CD4-positive, alpha-beta T cell (primary cell): ENCODE data around the gene MRPS14. TPM values are rescaled to one million over a fixed set of nuclear protein-coding genes. Genes with fewer than 3 reads are reported as not detected.

Experiments used
- ATAC-seq: fragments of 200-7000 bp; cut with Tn5 transposase; one replicate; pipeline ENCODE4 v1.10.0; 2022; ENCODE audit warnings: mild to moderate bottlenecking; ENCODE audit not compliant: poor library complexity
- CTCF ChIA-PET: fragments of 350-600 bp; sonication (Branson Sonifier 250); formaldehyde crosslinking; loops from one replicate; lab custom pipeline; 2021; ENCODE audit warnings: antibody characterized with exemption, inconsistent platforms; lab: Charles Lee
- POLR2A ChIA-PET: fragments of 350-600 bp; sonication (Branson Sonifier 250); formaldehyde crosslinking; loops from one replicate; lab custom pipeline; 2021; ENCODE audit warnings: antibody characterized with exemption, inconsistent platforms; lab: Charles Lee
- DNase-seq, 14 experiments: peaks; one replicate each; pipeline ENCODE4 v3.0.0-alpha.2; 2013 to 2020; ENCODE audit warnings: mixed read lengths in 2 of 14
- H3K27ac ChIP-seq, 2 donors: one replicate each; pipeline versions ENCODE4 v1.5.1 to v1.7.0; 2013; ENCODE audit warnings: low read length in 2 of 2, low read depth in 1 of 2, mild to moderate bottlenecking in 1 of 2
- H3K27me3 ChIP-seq, 2 experiments: 1 replicate in 1 of 2; 2 replicates in 1 of 2; pipeline versions ENCODE4 v1.6.1 to v1.7.0; 2013; ENCODE audit warnings: low read length in 2 of 2, control low read depth in 1 of 2, mild to moderate bottlenecking in 1 of 2, moderate library complexity in 1 of 2; ENCODE audit not compliant: insufficient read depth in 2 of 2, control insufficient read depth in 1 of 2
- H3K36me3 ChIP-seq: one replicate; pipeline ENCODE4 v1.6.1; 2013; ENCODE audit warnings: low read length, control low read depth; ENCODE audit not compliant: insufficient read depth
- H3K4me1 ChIP-seq: one replicate; pipeline ENCODE4 v1.6.1; 2013; ENCODE audit warnings: low read length, control low read depth; ENCODE audit not compliant: insufficient read depth
- H3K4me3 ChIP-seq: one replicate; pipeline ENCODE4 v1.5.1; 2013; ENCODE audit warnings: mild to moderate bottlenecking, low read length, moderate library complexity
- H3K9me3 ChIP-seq, 2 experiments: 1 replicate in 1 of 2; 2 replicates in 1 of 2; pipeline versions ENCODE4 v1.6.1 to v1.7.0; 2013; ENCODE audit warnings: low read length in 2 of 2, mild to moderate bottlenecking in 2 of 2, control low read depth in 1 of 2, moderate library complexity in 1 of 2; ENCODE audit not compliant: control insufficient read depth in 1 of 2, insufficient read depth in 1 of 2
- H3K27ac Mint-ChIP-seq: one replicate; pipeline ENCODE4 v1.8.0; 2020; ENCODE audit warnings: mixed read lengths
- H3K27me3 Mint-ChIP-seq: one replicate; pipeline ENCODE4 v1.8.0; 2021; ENCODE audit warnings: mixed read lengths
- H3K36me3 Mint-ChIP-seq: one replicate; pipeline ENCODE4 v1.8.0; 2021; ENCODE audit warnings: low read depth, mixed read lengths
- H3K4me1 Mint-ChIP-seq: one replicate; pipeline ENCODE4 v1.8.0; 2021; ENCODE audit warnings: low read depth, mixed read lengths
- H3K4me3 Mint-ChIP-seq: one replicate; pipeline ENCODE4 v1.8.0; 2020; ENCODE audit warnings: mild to moderate bottlenecking, mixed read lengths
- H3K9me3 Mint-ChIP-seq: one replicate; pipeline ENCODE4 v1.8.0; 2020; ENCODE audit warnings: mixed read lengths
- intact Hi-C, 2 experiments: fragments of 100-400 bp; cut with DNase I in 1 of 2; cut with micrococcal nuclease in 1 of 2; formaldehyde crosslinking; loops; one replicate each; pipeline versions ENCODE4 v1.15.1 to v1.9.0; 2023 to 2025; cut with DNase I, micrococcal nuclease
- total RNA-seq, 174 experiments: library from RNA in 2 of 174; stranded (reverse) in 2 of 174; gene quantifications; one replicate each; pipeline ENCODE4 v1.2.3 and lab custom pipeline; 2021 to 2026
- TF ChIP-seq, protein P1 (sequence below): fragments of 200-600 bp; IDR thresholded peaks from one replicate; pipeline ENCODE4 v1.8.0; 2022; ENCODE audit warnings: antibody characterized with exemption, mild to moderate bottlenecking

The MRPS14 gene
- total RNA-seq, 2 experiments from 2014 or later: 8.5 to 9.6 TPM

DNA sequence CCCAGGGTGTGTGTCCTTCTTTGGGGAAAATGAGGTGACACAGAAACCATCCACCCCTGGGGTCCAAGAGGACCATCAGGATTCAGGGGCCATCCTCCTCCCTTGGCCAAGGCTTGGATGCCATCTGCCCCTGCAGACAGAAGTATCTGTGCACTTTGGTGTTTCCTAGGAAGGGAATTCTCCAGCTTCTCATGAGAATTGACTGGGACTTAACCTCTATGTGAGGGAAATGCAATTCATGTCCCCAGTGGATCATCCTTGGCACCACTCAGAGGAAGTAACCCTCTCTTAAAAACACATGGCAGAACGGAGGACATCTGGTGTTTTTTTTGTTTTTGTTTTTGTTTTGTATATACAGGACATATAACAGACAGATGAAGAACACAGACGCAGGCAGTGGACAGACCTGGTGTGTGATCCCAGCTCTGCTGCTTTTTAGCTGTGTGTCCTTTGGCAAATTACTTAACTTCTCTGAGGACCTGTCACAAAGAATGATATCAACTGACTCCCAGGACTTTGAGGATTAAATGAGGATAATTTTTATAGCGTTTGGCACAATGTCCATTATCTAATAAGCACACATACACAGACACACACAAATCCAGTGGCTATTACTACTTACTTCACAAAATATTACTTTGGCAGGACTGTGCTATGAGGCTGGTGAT, 48.2 kb upstream of the MRPS14 start:
- H3K4me3 Mint-ChIP-seq: no peak overlapping the region
- Histone ChIP-seq H3K27me3 (peaks cover 4 to 10% of the 10 kb centered on the region in 2 experiments), H3K4me3 (no peak overlapping the region), H3K27ac (no peak overlapping the region), H3K4me1 (peaks cover 6% of the 10 kb centered on the region), H3K9me3 (no peaks in the 10 kb centered on the region), H3K36me3 (no peaks in the 10 kb centered on the region)
- CTCF ChIA-PET: no interaction called here
- intact Hi-C loops: no loop called here
- DNase-seq (no peak), ATAC-seq (no peak)
- peaks cover 10% of the 10 kb centered on the region for H3K27me3 Mint-ChIP-seq
- POLR2A ChIA-PET: no interaction called here
- H3K27ac Mint-ChIP-seq: no peak overlapping the region
- no peaks in the 10 kb centered on the region for H3K9me3 Mint-ChIP-seq
- TF ChIP-seq, protein P1, sequence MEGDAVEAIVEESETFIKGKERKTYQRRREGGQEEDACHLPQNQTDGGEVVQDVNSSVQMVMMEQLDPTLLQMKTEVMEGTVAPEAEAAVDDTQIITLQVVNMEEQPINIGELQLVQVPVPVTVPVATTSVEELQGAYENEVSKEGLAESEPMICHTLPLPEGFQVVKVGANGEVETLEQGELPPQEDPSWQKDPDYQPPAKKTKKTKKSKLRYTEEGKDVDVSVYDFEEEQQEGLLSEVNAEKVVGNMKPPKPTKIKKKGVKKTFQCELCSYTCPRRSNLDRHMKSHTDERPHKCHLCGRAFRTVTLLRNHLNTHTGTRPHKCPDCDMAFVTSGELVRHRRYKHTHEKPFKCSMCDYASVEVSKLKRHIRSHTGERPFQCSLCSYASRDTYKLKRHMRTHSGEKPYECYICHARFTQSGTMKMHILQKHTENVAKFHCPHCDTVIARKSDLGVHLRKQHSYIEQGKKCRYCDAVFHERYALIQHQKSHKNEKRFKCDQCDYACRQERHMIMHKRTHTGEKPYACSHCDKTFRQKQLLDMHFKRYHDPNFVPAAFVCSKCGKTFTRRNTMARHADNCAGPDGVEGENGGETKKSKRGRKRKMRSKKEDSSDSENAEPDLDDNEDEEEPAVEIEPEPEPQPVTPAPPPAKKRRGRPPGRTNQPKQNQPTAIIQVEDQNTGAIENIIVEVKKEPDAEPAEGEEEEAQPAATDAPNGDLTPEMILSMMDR: no peak
- no peaks in the 10 kb centered on the region for H3K36me3 Mint-ChIP-seq
- H3K4me1 Mint-ChIP-seq: peaks cover 15% of the 10 kb centered on the region

DNA sequence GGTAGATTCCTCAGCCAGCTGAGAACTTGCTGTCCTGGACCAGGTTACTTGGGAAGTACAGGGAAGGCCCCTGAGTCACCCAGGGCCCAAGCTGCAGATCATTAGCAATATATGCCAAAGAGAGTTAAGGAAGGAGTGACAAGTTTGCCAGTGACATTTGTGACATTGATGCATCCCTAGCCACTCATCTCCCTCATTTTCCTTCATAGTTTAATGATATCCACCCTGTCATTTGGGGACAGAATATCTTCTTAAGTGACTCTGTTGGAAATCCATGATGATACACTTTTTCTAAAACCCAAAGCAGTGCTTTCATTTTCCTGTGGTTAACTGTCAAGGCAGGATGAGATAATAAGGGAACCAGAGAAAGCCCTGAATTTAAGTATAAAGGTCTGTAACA, 47.6 kb upstream of the MRPS14 start:
- no peaks in the 10 kb centered on the region for H3K9me3 ChIP-seq
- H3K4me3 Mint-ChIP-seq: no peak overlapping the region
- H3K4me3 ChIP-seq: no peak overlapping the region
- peaks cover 15% of the 10 kb centered on the region for H3K4me1 Mint-ChIP-seq
- H3K27ac Mint-ChIP-seq: no peak overlapping the region
- H3K27ac ChIP-seq: no peak overlapping the region
- ChIA-PET CTCF (no interaction called here), POLR2A (no interaction called here)
- TF ChIP-seq, protein P1: no peak
- no peaks in the 10 kb centered on the region for H3K36me3 Mint-ChIP-seq
- no peaks in the 10 kb centered on the region for H3K36me3 ChIP-seq
- peaks cover 4 to 8% of the 10 kb centered on the region in 2 experiments for H3K27me3 ChIP-seq
- peaks cover 6% of the 10 kb centered on the region for H3K4me1 ChIP-seq
- ATAC-seq (no peak), DNase-seq (no peak)
- H3K27me3 Mint-ChIP-seq: peaks cover 10% of the 10 kb centered on the region
- intact Hi-C loops: no loop called here
- H3K9me3 Mint-ChIP-seq: no peaks in the 10 kb centered on the region

DNA sequence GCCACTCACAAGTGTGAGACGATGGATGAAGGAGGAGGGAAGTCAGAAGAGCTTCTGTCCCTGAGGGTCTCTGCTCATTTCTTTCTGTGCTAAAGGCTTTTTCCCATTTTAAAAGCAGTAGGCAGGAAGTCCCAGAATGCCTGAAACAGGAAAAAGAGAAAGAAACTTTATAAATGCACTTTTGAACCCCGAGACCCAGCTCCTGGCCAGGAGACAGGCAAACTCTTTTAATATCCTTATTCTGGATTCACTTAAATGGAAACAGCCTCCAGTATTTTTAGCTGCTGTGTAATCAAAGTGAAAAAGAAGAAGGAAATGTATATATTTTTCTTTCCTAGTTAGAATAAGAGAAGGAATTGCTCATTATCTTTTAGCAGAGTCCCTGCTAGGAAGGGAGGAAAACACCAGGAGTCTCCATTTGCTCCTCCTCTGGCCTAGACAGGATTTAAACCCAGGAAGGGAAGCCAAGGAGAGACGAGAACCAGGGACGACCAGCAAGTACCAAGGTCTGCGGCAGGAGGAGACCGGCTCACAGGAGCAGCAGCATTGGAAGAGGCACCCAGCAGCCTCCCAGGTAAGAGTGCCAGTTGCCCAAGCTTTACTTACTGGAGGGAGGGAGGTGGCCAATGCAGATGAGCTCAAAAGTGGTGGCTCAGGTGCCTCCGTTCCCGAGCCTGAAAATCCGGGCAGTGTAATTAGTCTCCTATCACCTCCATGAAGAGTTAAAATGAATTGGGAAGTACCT, 44.3 kb upstream of the MRPS14 start, which contains the start of gene TNN:
TNN (plus strand) TSS at position 472 of the 745 bp plus-strand sequence. CDS start 9,586 bp downstream, outside the sequence.
- intact Hi-C loops: no loop called here
- CTCF ChIA-PET: no interaction called here
- Histone ChIP-seq H3K36me3 (no peaks in the 10 kb centered on the region), H3K9me3 (no peaks in the 10 kb centered on the region), H3K27me3 (peaks cover 0 to 4% of the 10 kb centered on the region in 2 experiments), H3K4me3 (no peak within 1 kb of the TSS), H3K4me1 (peaks cover 4% of the 10 kb centered on the region), H3K27ac (no peak within 1 kb of the TSS)
- TF ChIP-seq, protein P1: no peak
- POLR2A ChIA-PET: no interaction called here
- Mint-ChIP-seq H3K4me3 (no peak within 1 kb of the TSS), H3K4me1 (peaks cover 9% of the 10 kb centered on the region), H3K27ac (no peak within 1 kb of the TSS), H3K9me3 (no peaks in the 10 kb centered on the region), H3K27me3 (peaks cover 10% of the 10 kb centered on the region), H3K36me3 (no peaks in the 10 kb centered on the region)
- DNase-seq (no peak), ATAC-seq (no peak)
